Measurements from ENCODE around the gene SUPT4H1.

The SUPT4H1 gene

GRCh38 chr17:58329035-58329809 lies 22.8 kb downstream of the SUPT4H1 start:
- DNase-seq (ENCODE audit: low read depth) = peak; percentile 70

DNA sequence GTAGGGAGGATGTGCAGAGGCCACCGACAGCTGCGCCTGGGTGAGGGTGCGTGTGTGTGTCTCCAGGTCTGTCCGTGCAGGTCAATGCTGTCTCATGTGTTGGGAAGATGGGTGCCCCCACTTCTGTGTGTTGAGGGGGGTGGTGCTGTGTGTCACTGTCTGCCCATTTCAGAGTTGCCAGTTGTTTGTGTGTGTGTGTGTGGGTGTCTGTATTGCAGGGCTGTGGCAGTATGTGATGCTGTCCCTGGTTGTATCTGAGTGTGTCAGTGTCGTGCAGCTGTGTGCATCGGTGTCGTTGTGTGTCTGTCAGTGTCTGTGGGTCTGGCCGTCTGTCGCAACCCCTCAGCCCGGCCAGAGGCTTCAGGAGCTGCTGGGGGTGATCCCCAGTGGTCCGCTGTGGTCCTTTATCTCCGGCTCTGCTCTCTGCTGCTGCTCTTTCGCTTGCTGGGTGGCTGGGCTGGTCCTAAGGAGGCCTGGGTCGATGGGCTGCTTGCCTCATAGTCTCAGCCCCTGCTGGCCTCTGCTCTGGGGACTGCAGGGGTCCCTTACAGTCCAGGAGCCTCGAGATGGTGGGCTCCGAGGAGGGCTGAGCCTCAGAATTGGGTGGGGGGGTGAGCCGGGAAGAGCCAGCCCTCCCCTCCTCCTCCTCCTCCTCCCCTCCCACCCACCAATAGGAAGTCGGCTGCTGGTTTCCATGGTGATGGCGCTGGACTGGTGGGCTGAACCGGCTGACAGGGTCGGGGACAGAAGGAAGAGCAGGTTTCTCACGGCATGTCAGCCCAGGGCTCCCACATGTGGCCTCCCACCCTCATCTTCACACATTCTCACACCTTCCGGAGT lies 23.6 kb downstream of the SUPT4H1 start, which contains the start of gene TSPOAP1:
Gene TSPOAP1, minus strand, starts transcription at position 601 of the 840 bp plus-strand sequence. CDS start 875 bp downstream, outside the sequence.
- DNase-seq (ENCODE audit: low read depth) = peak; percentile 76

GRCh38 chr17:58327363-58328194 lies 24.4 kb downstream of the SUPT4H1 start:
- no peak for DNase-seq (ENCODE audit: low read depth)

GRCh38 chr17:58326609-58327362 lies 25.2 kb downstream of the SUPT4H1 start:
- DNase-seq (ENCODE audit: low read depth) = no peak

DNA sequence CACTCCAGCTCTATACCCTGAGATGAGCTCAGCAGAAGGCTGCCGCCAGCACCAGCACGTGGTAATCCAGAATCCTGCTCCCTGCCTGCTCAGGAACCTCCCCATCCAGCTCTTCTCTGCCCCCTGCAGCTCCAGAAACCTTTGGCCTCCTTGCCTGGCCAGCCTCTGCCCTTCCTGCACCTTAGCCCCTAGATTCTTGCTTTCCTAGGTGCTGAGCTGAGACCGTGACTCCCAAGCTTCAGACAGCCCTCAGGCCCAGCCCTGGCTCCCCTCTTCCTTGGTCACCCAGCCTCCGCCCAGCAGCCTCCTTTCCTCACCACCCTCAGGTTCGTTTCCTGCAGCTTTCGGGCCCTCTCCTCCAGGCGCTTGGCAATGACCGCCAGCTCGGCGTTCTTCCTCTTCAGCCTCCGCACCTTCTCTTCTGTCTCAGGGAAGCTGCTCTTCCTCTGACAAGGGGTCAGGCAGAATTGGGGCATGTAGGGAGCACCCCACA lies 26.0 kb downstream of the SUPT4H1 start:
- DNase-seq (ENCODE audit: low read depth) = no peak

- DNase-seq (ENCODE audit: low read depth) = no peak
Observed at GRCh38 chr17:58325289-58325726, 26.7 kb downstream of the SUPT4H1 start.

- no peak for DNase-seq (ENCODE audit: low read depth)
Observed at GRCh38 chr17:58324409-58325288, 27.4 kb downstream of the SUPT4H1 start.

- DNase-seq (ENCODE audit: low read depth) = no peak
Observed at GRCh38 chr17:58324056-58324408, 28.0 kb downstream of the SUPT4H1 start.

DNA sequence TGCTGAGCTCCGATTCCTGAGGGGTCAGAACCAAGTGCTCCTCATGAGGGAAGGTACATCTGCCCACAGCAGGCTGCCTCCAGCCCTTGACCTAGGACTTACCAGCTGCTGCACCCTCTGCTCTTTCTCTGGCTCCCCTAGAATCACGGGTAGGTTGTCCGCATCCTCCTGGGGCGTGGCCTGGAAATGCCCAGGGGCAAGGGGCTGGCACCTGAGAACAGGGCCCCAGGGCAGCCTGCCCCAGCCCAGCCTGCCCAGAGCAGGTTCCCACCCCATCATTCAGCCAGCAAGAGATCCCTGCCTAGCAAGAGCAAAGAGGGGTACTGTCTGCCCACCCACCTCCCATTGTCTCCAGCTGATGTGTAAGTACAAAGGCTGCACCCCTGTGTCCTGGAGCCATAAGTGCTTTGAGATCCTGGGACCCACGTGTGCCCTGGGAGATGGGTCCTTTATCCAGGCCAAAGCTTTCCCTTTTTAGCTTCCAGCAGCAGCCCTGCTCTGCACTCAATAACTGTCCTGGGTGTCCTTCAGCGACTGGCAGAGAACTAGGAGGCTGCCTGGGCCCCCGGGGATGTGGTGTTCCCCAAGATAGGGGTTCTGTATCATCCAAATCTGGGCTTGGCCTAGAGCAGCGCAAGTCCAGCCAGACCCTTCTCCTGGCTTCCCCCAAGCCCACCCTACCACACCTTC lies 28.5 kb downstream of the SUPT4H1 start:
- DNase-seq (ENCODE audit: low read depth) = no peak

DNA sequence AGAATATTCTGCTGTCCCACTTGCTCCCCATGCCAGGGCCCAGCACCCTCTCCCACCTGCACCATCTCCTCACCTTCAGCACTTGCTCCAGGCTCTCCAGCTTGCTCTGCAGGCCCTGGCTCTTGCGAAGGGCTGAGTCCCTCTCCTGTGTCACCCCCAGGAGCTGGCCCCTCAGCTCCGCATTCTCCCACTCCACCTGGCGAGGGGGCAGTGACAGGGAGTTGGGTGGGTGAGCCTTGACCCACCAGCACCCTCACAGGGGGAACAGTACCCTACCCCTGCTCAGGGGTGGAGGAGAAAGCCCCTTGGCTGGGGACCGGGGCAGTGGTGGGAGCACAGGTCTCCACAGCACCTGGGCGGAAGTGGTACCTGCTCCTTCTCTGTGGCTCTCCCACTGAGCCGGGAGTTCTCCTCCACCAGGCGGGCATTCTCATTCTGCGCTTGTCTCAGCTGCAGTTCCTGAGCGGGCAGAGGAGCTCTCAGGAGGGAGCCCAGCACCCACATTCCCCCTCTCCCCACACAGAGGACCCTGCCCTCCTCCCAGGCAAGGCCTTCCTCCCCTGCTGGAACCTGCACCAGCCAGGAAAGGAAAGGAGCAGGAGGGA lies 29.3 kb downstream of the SUPT4H1 start:
- DNase-seq (ENCODE audit: low read depth) = no peak

DNA sequence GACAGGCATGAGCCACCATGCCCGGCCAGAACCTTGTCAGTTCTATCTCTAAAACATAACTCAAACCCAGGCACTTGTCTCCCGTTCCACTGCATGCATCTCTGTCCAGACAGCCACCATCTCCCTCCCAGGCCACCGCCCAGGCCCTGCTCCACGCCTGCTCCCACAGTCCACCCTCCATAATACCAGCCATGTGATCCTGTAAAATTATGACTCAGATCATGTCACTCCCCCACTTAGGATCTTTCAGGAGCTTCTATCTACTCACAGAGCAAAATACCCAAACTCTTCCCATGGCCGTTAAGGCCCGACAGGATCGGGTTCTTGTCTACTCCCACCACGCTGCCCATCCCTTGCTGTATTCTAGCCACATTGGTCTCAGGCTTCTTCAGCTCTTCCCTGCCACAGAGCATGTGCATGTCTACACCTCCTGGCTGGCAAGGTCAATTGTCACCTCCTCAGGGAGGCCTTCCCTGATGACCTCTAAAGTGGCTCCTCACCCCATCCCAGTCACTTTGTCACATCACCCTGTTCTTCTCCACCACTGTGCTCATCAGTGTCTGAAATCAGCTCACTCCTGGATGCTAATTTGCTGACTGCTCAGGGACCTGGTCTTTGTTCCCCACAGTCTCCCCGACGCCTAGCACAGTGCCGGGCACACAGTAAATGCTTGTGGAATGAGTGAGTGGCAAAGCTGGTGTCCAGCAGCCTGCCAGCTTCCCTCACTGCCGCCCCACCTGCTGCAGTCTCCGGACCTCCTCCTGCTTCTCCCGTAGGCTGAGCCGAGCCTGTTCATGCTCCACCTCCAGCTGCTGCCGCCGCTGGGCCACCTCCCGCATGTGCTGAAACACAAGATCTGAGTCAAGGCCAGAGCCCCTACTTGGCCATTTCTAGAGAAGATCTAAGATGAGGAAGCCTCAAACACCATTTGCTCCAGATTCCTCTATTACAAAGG lies 30.2 kb downstream of the SUPT4H1 start:
- DNase-seq (ENCODE audit: low read depth) = no peak

GRCh38 chr17:58320570-58321323 lies 31.3 kb downstream of the SUPT4H1 start:
- DNase-seq (ENCODE audit: low read depth) = no peak

GRCh38 chr17:58320163-58320558 lies 31.8 kb downstream of the SUPT4H1 start:
- no peak for DNase-seq (ENCODE audit: low read depth)

DNA sequence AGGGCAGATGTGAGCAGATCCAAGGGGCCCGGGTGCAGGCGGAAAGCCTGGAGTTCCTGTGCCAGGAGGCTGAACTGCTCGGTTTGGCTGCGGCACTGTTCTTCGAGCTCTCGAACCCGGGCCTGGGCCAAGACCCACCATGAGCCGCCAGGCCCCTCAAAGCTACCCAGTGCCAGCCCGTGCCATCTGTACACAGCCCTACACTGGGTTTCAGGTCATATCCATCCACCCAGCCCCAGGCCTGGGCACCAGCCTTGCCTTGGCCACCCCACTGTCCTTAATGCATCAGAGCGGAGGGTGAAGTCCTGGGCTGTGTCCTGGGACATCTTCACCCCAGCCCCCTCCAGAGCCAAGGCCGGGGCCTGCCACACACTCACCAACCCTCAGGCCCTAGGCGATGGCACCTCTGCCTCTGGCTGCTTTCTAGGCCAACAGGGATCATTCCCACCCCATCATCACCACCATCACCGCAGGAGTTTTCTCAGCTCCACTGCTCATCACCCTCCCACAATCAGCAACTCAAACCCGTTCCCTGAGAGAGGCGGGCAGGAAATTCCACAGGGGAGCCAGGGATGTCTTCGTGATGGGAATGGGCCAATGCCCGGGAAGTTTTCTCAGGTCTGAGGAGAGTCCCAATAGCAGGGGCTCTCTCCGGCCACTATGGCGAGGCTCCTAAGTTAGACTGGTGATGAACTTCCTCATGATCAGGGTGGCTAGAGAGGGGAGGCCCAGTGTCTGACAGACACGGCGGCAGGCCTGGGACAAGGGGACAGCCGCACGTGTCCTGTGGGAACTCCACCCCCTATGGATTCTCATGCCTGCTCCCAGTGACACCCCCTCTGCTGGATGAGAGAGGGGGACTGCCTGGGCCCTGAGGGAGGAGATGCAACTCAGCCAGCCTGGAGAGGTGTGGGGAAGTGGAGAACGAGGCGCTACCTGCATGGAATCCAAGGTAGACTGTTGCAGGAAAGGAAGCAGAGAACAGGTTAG lies 32.5 kb downstream of the SUPT4H1 start:
- no peak for DNase-seq (ENCODE audit: low read depth)

DNA sequence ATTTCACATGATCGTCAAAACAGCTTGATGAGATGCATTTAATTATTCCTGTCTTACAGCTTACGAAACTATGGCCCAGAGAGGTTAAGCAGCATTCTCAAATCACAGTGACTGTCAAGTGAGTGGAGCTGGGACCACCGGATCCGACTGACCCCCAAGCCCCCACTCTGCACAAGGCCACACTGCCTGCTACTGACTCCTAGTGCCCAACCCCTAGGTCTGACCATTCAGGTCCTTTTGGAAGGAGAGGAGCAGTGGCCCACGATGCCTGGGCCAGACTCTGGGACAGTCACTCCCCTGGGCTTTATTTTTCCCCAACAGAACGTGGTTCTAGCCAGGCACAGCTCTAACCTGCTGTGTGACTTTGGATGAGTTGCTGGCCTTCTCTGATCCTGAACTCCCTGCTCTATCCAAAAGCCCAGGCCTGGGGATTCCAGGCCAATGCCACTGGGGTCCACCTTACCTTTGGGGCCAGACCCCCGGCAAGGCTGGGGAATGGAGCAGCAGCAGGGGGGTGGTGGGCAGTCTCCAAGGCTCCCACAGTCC lies 33.3 kb downstream of the SUPT4H1 start:
- no peak for DNase-seq (ENCODE audit: low read depth)

GRCh38 chr17:58318065-58318481 lies 33.9 kb downstream of the SUPT4H1 start:
- no peak for DNase-seq (ENCODE audit: low read depth)

Data from activated T-cell treated with anti-CD3 and anti-CD28 coated beads for 1 hour (primary cell).